Neutrophil (primary cell): ENCODE measurements around the gene PPIG.
"Not testable (repeated sequence)": the region's sequence is repeated elsewhere in the genome, so short reads cannot be mapped to it uniquely, and the experiment has no call there.

Source experiments
- H3K27ac ChIP-seq: fragments of 200-600 bp; sonication (generic); 2 replicates; pipeline ENCODE4 v1.5.1; 2016; ENCODE audit warnings: mild to moderate bottlenecking, moderate library complexity
- H3K27me3 ChIP-seq: fragments of 200-600 bp; sonication (generic); 2 replicates; pipeline ENCODE4 v1.6.0; 2016; ENCODE audit warnings: mild to moderate bottlenecking
- H3K36me3 ChIP-seq: fragments of 200-600 bp; sonication (generic); 2 replicates; pipeline ENCODE4 v1.5.1; 2017
- H3K4me1 ChIP-seq, 2 experiments: fragments of 200-600 bp in 1 of 2; sonication (generic) in 1 of 2; 1 replicate in 1 of 2; 2 replicates in 1 of 2; pipeline versions ENCODE4 v1.5.1 to v1.6.1; 2013 to 2016; ENCODE audit warnings: low read depth in 1 of 2, low read length in 1 of 2, mild to moderate bottlenecking in 1 of 2, moderate library complexity in 1 of 2; ENCODE audit not compliant: control insufficient read depth in 1 of 2, insufficient read depth in 1 of 2
- H3K4me3 ChIP-seq, 2 experiments: fragments of 200-600 bp in 1 of 2; sonication (generic) in 1 of 2; 1 replicate in 1 of 2; 2 replicates in 1 of 2; pipeline ENCODE4 v1.5.1; 2013 to 2016; ENCODE audit warnings: low read depth in 1 of 2, low read length in 1 of 2, mild to moderate bottlenecking in 1 of 2, moderate library complexity in 1 of 2
- H3K9me3 ChIP-seq: fragments of 200-600 bp; sonication (generic); 2 replicates; pipeline ENCODE4 v1.5.1; 2016
- CTCF ChIP-seq: fragments of 200-600 bp; sonication (generic); IDR thresholded peaks from 2 replicates; pipeline ENCODE4 v1.5.1; 2016; ENCODE audit warnings: antibody characterized with exemption

The PPIG gene

DNA sequence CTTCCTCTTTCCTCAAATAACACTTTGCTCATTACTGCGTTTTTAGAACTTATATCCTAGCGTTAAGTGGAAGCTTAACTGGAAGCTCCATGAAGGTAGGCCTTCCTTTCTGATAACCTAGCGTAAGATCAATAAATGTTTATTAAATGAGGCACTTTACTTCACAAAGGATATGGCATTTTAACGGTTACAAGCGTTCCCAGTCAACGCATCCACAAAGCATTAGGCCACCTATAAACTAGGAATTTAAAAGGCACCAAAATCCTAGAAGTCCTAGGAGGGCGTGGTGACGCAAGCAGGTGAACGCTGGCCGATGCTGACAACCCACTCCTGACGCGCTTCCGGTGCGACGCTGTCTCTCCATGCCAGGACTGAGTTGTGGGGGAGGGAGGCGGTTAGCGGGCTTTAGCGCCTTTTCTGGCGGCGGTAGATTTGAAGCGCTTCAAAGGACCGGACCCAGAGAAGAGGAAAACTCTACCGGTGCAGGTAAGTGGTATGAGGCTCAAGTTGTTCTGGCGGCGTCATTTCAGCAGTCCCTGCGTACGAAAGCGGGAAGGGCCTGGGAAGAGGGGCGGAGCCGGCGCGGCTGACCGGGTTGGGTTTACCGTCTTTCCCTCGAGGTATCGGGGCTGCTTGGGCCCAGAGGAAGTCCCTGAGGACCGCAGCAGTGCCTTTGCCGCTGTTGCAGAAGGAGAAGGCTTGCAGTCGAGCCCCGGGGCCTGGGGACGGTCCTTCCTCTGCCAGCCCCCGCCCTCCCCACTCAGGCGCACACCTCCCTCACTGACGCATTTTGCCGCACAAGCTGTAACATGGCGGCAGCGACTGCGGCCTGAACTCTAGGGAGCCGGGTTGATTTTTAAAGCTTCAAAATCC lies at the start of gene PPIG:
TSS of gene PPIG (plus strand) at position 347 of the 873 bp plus-strand sequence. CDS start 19,691 bp downstream, outside the sequence.
- H3K27me3 ChIP-seq = no peaks in the 10 kb centered on the region
- no peak for TF ChIP-seq CTCF

GRCh38 chr2:169539460-169539859 lies 44.7 kb upstream of the PPIG start:
- H3K9me3 ChIP-seq, H3K36me3 ChIP-seq, H3K4me1 ChIP-seq, H3K27me3 ChIP-seq, H3K27ac ChIP-seq, H3K4me3 ChIP-seq: not testable (repeated sequence)

More for the DNA sequence above, at the start of gene PPIG:
- Histone ChIP-seq H3K9me3 (no peaks in the 10 kb centered on the region), H3K4me1 (peaks cover 26 to 30% of the 10 kb centered on the region in 2 experiments), H3K4me3 (peak within 1 kb of the TSS; percentile 83 to 92), H3K27ac (peak within 1 kb of the TSS; percentile 96), H3K36me3 (no peaks in the 10 kb centered on the region)

DNA sequence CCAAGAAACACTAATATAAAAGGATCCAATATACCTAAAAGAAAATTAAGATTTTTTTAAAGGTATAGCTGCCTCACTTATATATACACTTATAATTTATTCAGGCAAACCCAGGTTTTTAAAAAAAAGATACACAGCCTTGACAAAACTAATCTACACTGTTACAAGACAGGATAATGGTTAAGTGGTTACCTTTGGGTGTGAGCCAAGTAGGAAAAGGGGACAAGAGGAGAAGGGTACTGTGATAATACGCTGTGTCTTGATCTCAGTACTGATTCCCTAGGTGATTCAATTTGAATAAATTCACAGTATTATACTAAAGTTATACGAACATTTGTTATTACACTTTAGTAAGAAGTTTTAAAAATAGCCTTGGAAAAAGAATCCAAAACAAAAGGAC lies 44.0 kb upstream of the PPIG start:
- H3K27me3 ChIP-seq = no peaks in the 10 kb centered on the region
- H3K9me3 ChIP-seq = no peaks in the 10 kb centered on the region
- H3K4me3 ChIP-seq = no peak overlapping the region
- no peaks in the 10 kb centered on the region for H3K36me3 ChIP-seq
- H3K4me1 ChIP-seq = no peaks in the 10 kb centered on the region
- no peak overlapping the region for H3K27ac ChIP-seq
- TF ChIP-seq CTCF = no peak

- Histone ChIP-seq H3K9me3 (no peaks in the 10 kb centered on the region), H3K36me3 (no peaks in the 10 kb centered on the region), H3K4me1 (no peaks in the 10 kb centered on the region), H3K27me3 (no peaks in the 10 kb centered on the region), H3K4me3 (no peak overlapping the region), H3K27ac (no peak overlapping the region)
- TF ChIP-seq CTCF = no peak
These were observed 41.7 kb upstream of the PPIG start for GRCh38 chr2:169542433-169542832.

DNA sequence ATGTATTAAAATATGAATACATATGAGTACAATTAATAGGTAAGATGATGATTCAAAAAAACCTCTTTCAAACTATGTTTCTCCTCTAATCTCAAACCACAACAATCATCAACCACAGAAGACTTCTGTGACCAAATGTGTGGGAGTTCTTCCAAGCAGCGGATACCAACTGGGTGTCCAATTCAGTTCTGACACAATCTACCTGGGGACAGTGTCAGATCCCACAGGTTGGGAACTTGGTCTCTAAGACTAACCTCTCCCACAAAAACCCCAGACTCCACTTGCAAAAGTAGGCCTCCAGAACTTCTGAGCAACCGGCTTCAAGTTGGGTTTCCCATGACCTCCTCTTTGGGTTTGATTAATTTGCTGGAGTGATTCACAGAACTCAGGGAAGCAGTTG lies 37.4 kb upstream of the PPIG start:
- Histone ChIP-seq H3K36me3 (no peaks in the 10 kb centered on the region), H3K27me3 (no peaks in the 10 kb centered on the region), H3K9me3 (no peaks in the 10 kb centered on the region), H3K4me3 (no peak overlapping the region), H3K27ac (no peak overlapping the region), H3K4me1 (no peaks in the 10 kb centered on the region)
- TF ChIP-seq CTCF = no peak

DNA sequence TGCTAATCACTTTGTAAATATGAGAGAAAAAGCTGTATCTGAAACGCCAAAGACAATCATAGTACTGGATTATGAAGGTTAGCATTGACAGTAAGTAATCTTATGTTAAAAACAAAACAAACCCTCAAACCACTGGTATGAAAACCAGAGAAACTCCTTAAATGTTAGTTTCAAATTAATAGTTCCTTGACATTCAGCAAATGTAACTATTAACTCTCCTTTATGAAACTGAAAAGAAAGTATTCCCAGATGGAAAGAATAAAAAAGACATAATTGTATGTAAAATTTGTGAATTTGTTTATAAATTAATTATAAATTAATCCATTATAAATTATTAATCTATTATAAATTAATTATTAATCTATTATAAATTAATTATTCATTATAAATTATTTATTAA lies 22.8 kb upstream of the PPIG start:
- TF ChIP-seq CTCF = no peak
- no peaks in the 10 kb centered on the region for H3K36me3 ChIP-seq

GRCh38 chr2:169562084-169562483 lies 22.1 kb upstream of the PPIG start:
- not testable (repeated sequence) for H3K27ac ChIP-seq, H3K27me3 ChIP-seq, H3K4me3 ChIP-seq, H3K4me1 ChIP-seq, H3K36me3 ChIP-seq, H3K9me3 ChIP-seq

More for the DNA sequence above, 22.8 kb upstream of the PPIG start:
- H3K27ac ChIP-seq = no peak overlapping the region
- H3K4me1 ChIP-seq = no peaks in the 10 kb centered on the region
- H3K27me3 ChIP-seq = no peaks in the 10 kb centered on the region
- no peak overlapping the region for H3K4me3 ChIP-seq
- no peaks in the 10 kb centered on the region for H3K9me3 ChIP-seq
